WTC11 (cell line): ENCODE data around the gene PDZD7. TPM values are rescaled to one million over a fixed set of nuclear protein-coding genes. Genes with fewer than 3 reads are reported as not detected.

ENCODE experiments used
- ATAC-seq: fragments of 200-7000 bp; cut with Tn5 transposase; 2 replicates; pipeline ENCODE4 v1.10.0; 2021; ENCODE audit warnings: mild to moderate bottlenecking, moderate library complexity
- CTCF ChIA-PET: fragments of 300-600 bp; sonication (Branson Sonifier 250); formaldehyde crosslinking; loops from one replicate; lab custom pipeline; 2021; ENCODE audit warnings: antibody characterized with exemption; lab: Charles Lee
- POLR2A ChIA-PET: fragments of 350-600 bp; sonication (Branson Sonifier 250); formaldehyde crosslinking; loops from one replicate; lab custom pipeline; 2021; ENCODE audit warnings: antibody characterized with exemption; lab: Charles Lee
- DNase-seq: peaks from one replicate; pipeline ENCODE4 v3.0.0; 2021; ENCODE audit warnings: low spot score
- H3K27ac Mint-ChIP-seq: 2 replicates; pipeline ENCODE4 v1.8.0; 2021; ENCODE audit warnings: mixed read lengths
- H3K27me3 Mint-ChIP-seq: 2 replicates; pipeline ENCODE4 v1.8.0; 2021; ENCODE audit warnings: low read depth, mild to moderate bottlenecking, moderate library complexity, mixed read lengths
- H3K36me3 Mint-ChIP-seq: 2 replicates; pipeline ENCODE4 v1.8.0; 2021; ENCODE audit warnings: mixed read lengths
- H3K4me1 Mint-ChIP-seq: 2 replicates; pipeline ENCODE4 v1.8.0; 2022; ENCODE audit warnings: mixed read lengths
- H3K4me3 Mint-ChIP-seq: 2 replicates; pipeline ENCODE4 v1.8.0; 2021; ENCODE audit warnings: mild to moderate bottlenecking, moderate library complexity, mixed read lengths
- H3K9me3 Mint-ChIP-seq: 2 replicates; pipeline ENCODE4 v1.8.0; 2021; ENCODE audit warnings: mixed read lengths
- AR ChIP-seq: fragments of 250-450 bp; sonication (Bioruptor Pico); IDR thresholded peaks from 2 replicates; pipeline ENCODE4 v1.9.0; 2021; ENCODE audit warnings: mild to moderate bottlenecking
- CDX4 ChIP-seq: fragments of 250-450 bp; sonication (Bioruptor Pico); IDR thresholded peaks from 2 replicates; pipeline ENCODE4 v1.9.0; 2021; ENCODE audit warnings: moderate library complexity, mild to moderate bottlenecking, inconsistent platforms, borderline replicate concordance
- CREB1 ChIP-seq: sonication (generic); formaldehyde crosslinking; IDR thresholded peaks from 2 replicates; pipeline ENCODE4 v1.8.0; 2023; ENCODE audit warnings: mild to moderate bottlenecking, missing genetic modification reagents
- CTCF ChIP-seq: fragments of 200-600 bp; IDR thresholded peaks from 2 replicates; pipeline ENCODE4 v1.8.0; 2022; ENCODE audit warnings: antibody characterized with exemption
- E2F1 ChIP-seq: sonication (generic); formaldehyde crosslinking; IDR thresholded peaks from 2 replicates; pipeline ENCODE4 v1.8.0; 2022; ENCODE audit warnings: mild to moderate bottlenecking, missing genetic modification reagents
- E2F5 ChIP-seq: sonication (generic); formaldehyde crosslinking; IDR thresholded peaks from 2 replicates; pipeline ENCODE4 v1.8.1; 2022; ENCODE audit warnings: mild to moderate bottlenecking, moderate library complexity, missing genetic modification reagents
- GRHL2 ChIP-seq: fragments of 250-450 bp; sonication (Bioruptor Pico); IDR thresholded peaks from 2 replicates; pipeline ENCODE4 v1.8.0; 2022; ENCODE audit warnings: mild to moderate bottlenecking, moderate library complexity; ENCODE audit not compliant: insufficient replicate concordance, severe bottlenecking
- GTF2I ChIP-seq: fragments of 250-450 bp; sonication (Bioruptor Pico); conservative IDR thresholded peaks from 2 replicates; pipeline ENCODE4 v1.4.0; 2021; ENCODE audit warnings: mild to moderate bottlenecking
- KAT7 ChIP-seq: sonication (generic); formaldehyde crosslinking; IDR thresholded peaks from 2 replicates; pipeline ENCODE4 v1.8.1; 2023; ENCODE audit warnings: missing genetic modification reagents, mild to moderate bottlenecking, borderline replicate concordance
- MYBL2 ChIP-seq: sonication (generic); formaldehyde crosslinking; IDR thresholded peaks from 2 replicates; pipeline ENCODE4 v1.8.1; 2023; ENCODE audit warnings: mild to moderate bottlenecking, moderate library complexity, missing genetic modification reagents
- NR1H2 ChIP-seq: sonication (generic); formaldehyde crosslinking; IDR thresholded peaks from 2 replicates; pipeline ENCODE4 v1.9.0; 2021; ENCODE audit warnings: mild to moderate bottlenecking, moderate library complexity, missing genetic modification reagents
- NR2C2 ChIP-seq: sonication (generic); formaldehyde crosslinking; IDR thresholded peaks from 2 replicates; pipeline ENCODE4 v1.8.0; 2022; ENCODE audit warnings: mild to moderate bottlenecking, missing genetic modification reagents
- OVOL2 ChIP-seq: fragments of 250-450 bp; sonication (Bioruptor Pico); IDR thresholded peaks from 2 replicates; pipeline ENCODE4 v1.9.0; 2021; ENCODE audit warnings: mild to moderate bottlenecking, borderline replicate concordance
- SMAD4 ChIP-seq: sonication (generic); formaldehyde crosslinking; IDR thresholded peaks from 2 replicates; pipeline ENCODE4 v1.8.0; 2022; ENCODE audit warnings: mild to moderate bottlenecking, missing genetic modification reagents
- TEAD1 ChIP-seq: sonication (generic); formaldehyde crosslinking; IDR thresholded peaks from 2 replicates; pipeline ENCODE4 v1.8.0; 2022; ENCODE audit warnings: mild to moderate bottlenecking, missing genetic modification reagents
- USF1 ChIP-seq: sonication (generic); formaldehyde crosslinking; IDR thresholded peaks from 2 replicates; pipeline ENCODE4 v1.8.0; 2022; ENCODE audit warnings: mild to moderate bottlenecking, missing genetic modification reagents
- USF2 ChIP-seq: sonication (generic); formaldehyde crosslinking; IDR thresholded peaks from 2 replicates; pipeline ENCODE4 v1.8.1; 2023; ENCODE audit warnings: mild to moderate bottlenecking, missing genetic modification reagents, moderate library complexity
- ZBTB43 ChIP-seq: sonication (generic); formaldehyde crosslinking; IDR thresholded peaks from 2 replicates; pipeline ENCODE4 v1.8.1; 2023; ENCODE audit warnings: mild to moderate bottlenecking, missing genetic modification reagents
- ZNF416 ChIP-seq: fragments of 250-450 bp; sonication (Bioruptor Pico); IDR thresholded peaks from 2 replicates; pipeline ENCODE4 v1.9.0; 2021; ENCODE audit warnings: mild to moderate bottlenecking, inconsistent platforms
- ZNF425 ChIP-seq: fragments of 250-450 bp; sonication (Bioruptor Pico); conservative IDR thresholded peaks from 2 replicates; pipeline ENCODE4 v1.9.0; 2021; ENCODE audit warnings: mild to moderate bottlenecking
- total RNA-seq: library from RNA; stranded (reverse); gene quantifications from 3 replicates; pipeline ENCODE4 v1.2.3, GENCODE V29; 2021

Gene PDZD7
- total RNA-seq, 1 experiment from 2014 or later: 2.6 TPM

- no peak for TF ChIP-seq USF1 (CRISPR knock-in tag)
- TF ChIP-seq OVOL2 (CRISPR knock-in tag): no peak
- TF ChIP-seq ZNF416 (CRISPR knock-in tag): no peak
- no peak for TF ChIP-seq CDX4 (CRISPR knock-in tag)
- TF ChIP-seq NR1H2 (CRISPR knock-in tag): no peak
- no peak for TF ChIP-seq SMAD4 (CRISPR knock-in tag)
- TF ChIP-seq GTF2I (CRISPR knock-in tag): no peak
- TF ChIP-seq KAT7 (CRISPR knock-in tag): no peak
- TF ChIP-seq CREB1: no peak
- TF ChIP-seq ZNF425 (CRISPR knock-in tag): no peak
- no peak for TF ChIP-seq E2F1 (CRISPR knock-in tag)
- no peak for TF ChIP-seq NR2C2 (CRISPR knock-in tag)
- TF ChIP-seq USF2 (CRISPR knock-in tag): no peak
- no peak for TF ChIP-seq CTCF
- no peak for TF ChIP-seq MYBL2
Measured at GRCh38 chr10:101063548-101064414, 32.9 kb upstream of the PDZD7 start (continued).

- H3K9me3 Mint-ChIP-seq: no peaks in the 10 kb centered on the region
- peaks cover 63% of the 10 kb centered on the region for H3K27me3 Mint-ChIP-seq
- no peaks in the 10 kb centered on the region for H3K36me3 Mint-ChIP-seq
- DNase-seq (no peak), ATAC-seq (no peak)
- H3K4me1 Mint-ChIP-seq: peaks cover 48% of the 10 kb centered on the region
- POLR2A ChIA-PET: interaction anchor here (1.3 to 1.4 kb wide), 2 partner anchors 16 to 77 kb away, joined by 3 to 4 read pairs; no protein-coding TSS in a partner anchor
- no peak overlapping the region for H3K27ac Mint-ChIP-seq
- H3K4me3 Mint-ChIP-seq: peak overlapping the region; percentile 80
- CTCF ChIA-PET: interaction anchor here (0.6 to 15.0 kb wide), 15 partner anchors 11 to 78 kb away, joined by 3 to 405 read pairs (median 6); partner anchors contain the start of genes LZTS2, PDZD7 and SFXN3
- TF ChIP-seq OVOL2 (CRISPR knock-in tag) (no peak), MYBL2 (no peak), GRHL2 (CRISPR knock-in tag) (no peak), CDX4 (CRISPR knock-in tag) (no peak), E2F5 (CRISPR knock-in tag) (no peak), KAT7 (CRISPR knock-in tag) (no peak), TEAD1 (CRISPR knock-in tag) (no peak), AR (CRISPR knock-in tag) (no peak), ZBTB43 (CRISPR knock-in tag) (0 out of 2 replicates have a peak, but pooled peaks have one; percentile 4)
Measured at GRCh38 chr10:101063050-101063525, 32.2 kb upstream of the PDZD7 start.
